Activated gamma-delta T cell treated with anti-CD3 and anti-CD28 coated beads, Interleukin-2, amount 50 U/mL, for 16 hours (primary cell): ENCODE results near the gene ELP1.
"Not testable (repeated sequence)": the region's sequence is repeated elsewhere in the genome, so short reads cannot be mapped to it uniquely, and the experiment has no call there.

Experiments
- DNase-seq: peaks from one replicate; pipeline ENCODE4 v3.0.0-alpha.2; 2020; ENCODE audit warnings: low read depth

The ELP1 gene

DNA sequence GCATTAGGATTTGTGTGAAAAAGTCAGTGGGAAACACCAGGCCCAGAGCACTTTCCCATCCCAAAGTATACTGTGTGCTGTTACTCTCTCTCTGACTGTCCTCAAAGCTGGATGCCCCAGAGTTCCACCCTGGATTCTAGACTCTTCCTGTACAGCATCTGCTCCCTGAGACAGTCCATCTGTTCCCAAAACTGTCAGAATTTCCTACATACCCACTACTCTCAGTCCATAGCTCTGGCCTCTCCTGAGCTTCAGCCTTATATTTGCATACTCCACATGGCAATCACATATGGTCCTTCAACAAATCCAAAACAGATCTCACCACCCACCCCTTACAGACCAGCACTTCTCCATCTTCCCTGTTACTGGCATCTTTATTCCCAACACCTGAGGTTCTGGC is 9.5 kb downstream of the ELP1 start:
- DNase-seq: no peak

GRCh38 chr9:108921200-108921599 is 12.7 kb downstream of the ELP1 start:
- no peak for DNase-seq

- DNase-seq: not testable (repeated sequence)
Observed at GRCh38 chr9:108920401-108920800, 13.5 kb downstream of the ELP1 start.

GRCh38 chr9:108919517-108919916 is 14.4 kb downstream of the ELP1 start:
- no peak for DNase-seq

DNA sequence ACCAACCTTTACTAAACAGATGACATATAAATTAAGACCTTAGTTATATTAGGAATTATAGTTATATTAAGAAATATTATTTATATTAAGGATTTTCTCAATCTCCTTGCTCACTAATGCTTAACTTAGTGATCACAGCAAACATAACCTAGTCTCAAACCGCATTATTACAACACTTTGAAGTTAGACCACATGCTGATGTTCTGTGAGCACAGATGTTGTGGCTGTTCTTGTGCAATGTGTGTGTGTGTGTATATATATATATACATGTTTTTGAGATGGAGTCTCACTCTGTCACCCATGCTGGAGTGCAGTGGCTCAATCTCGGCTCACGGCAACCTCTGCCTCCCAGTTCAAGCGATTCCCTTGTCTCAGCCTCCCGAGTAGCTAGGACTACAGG is 20.5 kb downstream of the ELP1 start:
- no peak for DNase-seq

DNA sequence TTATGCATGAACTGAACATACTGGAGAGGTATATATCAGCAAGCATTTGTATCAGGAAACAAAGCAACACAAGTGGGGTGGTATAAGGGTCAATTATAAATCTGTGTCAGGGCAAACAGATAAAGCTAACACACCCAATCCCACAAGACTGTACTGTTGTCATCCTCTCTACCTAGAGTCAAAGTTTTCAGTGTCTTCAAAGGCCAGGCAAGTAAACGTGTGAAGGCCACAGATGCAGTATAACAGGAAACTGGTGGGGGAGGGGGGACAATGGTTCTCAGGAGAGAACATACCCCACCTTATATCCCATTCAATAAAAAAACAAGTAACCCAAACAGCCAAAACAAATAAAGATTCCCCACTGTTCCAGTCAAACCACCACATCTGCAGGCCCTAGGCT is 22.1 kb downstream of the ELP1 start:
- DNase-seq: no peak

GRCh38 chr9:108910914-108911313 is 23.0 kb downstream of the ELP1 start:
- no peak for DNase-seq

- no peak for DNase-seq
Observed at GRCh38 chr9:108910402-108910801, 23.5 kb downstream of the ELP1 start.

GRCh38 chr9:108905494-108905893 is 28.4 kb downstream of the ELP1 start:
- DNase-seq: no peak

- no peak for DNase-seq
Observed at GRCh38 chr9:108904161-108904560, 29.8 kb downstream of the ELP1 start.

- no peak for DNase-seq
Observed at GRCh38 chr9:108903420-108904103, 30.4 kb downstream of the ELP1 start.

GRCh38 chr9:108900176-108900575 is 33.7 kb downstream of the ELP1 start:
- no peak for DNase-seq

DNA sequence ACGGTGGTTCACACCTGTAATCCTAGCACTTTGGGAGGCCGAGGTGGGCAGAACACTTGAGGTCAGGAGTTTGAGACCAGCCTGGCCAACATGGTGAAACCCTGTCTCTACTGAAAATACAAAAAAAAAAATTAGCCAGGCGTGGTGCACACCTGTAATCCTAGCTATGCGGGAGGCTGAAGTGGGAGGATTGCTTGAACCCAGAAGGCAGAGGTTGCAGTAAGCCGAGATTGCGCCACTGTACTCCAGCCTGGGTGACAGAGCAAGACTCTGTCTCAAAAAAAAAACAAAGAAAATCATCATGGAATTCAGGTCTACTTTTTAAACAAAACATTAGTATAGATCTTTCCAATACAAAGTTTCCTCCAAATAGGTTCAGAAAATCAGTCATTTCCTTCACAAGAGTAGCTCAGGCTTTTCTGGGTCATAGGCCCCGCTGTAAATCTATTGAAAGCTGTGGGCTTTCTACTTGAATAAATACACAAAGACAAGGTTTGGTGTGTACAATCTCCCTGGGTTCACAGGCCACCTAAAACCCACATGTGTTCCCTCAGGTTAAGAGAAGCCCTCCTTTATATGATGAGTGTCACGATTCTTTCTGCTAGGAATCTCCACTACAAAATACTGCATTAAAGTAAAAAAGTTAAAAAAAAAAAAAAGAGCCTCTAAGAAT is 34.8 kb downstream of the ELP1 start:
- DNase-seq: not testable (repeated sequence)

DNA sequence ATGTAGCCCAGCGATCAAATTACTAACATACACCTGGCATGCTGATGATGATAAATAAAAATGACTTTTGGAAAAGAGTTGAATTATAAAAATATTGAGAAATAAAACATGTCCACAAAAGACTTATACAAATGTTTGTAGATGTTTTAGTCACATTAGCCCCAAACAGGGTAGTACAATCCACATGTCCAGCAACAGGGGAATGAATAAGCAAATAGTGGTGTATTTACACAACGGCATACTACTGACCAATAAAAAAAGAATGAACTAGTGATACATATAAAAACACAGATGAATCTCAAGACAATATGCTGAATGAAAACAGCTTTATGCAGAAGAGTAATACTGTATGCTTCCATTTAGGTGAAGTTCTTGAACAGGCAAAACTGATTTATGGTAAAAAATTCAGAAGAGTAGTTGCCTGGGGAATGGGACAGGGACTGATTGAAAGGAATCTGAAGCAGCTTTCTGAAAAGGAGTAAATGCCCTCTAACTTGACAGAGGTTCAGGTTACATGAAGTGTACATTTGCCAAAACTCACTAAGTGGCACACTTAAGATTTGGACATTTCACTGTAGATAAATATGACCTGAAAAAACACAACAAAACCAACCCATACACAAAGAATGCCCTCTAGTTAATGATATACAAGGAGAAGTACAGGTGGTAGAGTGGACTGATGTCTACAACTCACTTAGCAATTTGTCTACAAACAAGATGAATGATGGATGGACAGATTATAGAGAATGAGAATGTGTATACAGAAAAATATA is 36.4 kb downstream of the ELP1 start:
- no peak for DNase-seq

DNA sequence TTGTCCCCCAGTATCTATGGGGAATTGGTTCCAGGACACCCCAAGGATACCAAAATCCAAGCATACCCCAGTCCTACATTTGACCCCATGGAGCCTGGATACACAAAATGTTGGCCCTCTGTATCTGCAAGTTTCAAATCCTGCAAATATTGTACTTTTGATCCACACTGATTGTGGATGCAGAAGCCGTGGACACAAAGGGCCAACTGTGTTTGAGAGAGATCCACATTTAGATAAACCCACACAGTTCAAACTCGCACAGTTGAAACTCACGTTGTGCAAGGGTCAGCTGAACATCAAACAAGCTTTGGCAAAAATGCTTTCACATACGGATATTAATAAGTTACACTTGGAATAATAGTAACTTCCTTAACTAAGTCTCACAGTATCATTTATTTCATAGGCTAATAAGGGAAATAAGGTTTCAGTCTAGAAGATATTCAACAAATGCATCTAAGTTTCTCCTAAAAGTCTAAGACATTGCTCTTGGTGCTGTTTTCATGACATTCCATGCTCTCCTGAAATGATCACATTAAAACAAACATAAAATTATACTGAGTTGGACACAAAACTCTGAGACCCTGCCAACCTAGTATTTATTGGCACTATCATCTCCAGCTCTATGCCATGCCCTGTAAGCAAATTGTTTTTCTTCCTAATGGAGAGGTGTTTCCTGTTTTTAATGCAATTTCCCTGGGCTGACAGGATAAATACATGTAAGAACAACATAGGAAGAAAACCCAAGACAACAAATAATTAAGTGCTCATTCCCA is 39.5 kb downstream of the ELP1 start:
- no peak for DNase-seq

DNA sequence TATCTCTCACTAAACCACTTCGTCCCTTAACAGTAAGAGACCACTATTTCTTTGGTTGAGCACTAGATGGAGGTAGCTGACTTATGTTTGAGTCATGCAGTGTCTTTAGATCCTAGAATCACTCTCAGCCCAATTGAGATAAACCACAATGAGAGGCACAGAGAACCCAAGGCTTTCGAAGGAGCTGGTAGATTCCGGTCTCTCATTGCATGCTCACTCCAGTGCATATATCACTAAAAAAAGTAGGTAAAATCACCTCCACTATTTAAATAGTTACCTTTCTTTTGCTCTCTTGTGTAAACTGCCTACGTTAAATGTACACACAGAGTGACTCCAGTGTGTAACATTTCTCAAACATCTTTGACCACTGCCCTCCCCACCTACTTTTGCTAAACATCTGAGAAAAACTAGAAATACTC is 44.3 kb downstream of the ELP1 start:
- DNase-seq: no peak

- DNase-seq: not testable (repeated sequence)
Observed at GRCh38 chr9:108886594-108887271, 47.2 kb downstream of the ELP1 start.

DNA sequence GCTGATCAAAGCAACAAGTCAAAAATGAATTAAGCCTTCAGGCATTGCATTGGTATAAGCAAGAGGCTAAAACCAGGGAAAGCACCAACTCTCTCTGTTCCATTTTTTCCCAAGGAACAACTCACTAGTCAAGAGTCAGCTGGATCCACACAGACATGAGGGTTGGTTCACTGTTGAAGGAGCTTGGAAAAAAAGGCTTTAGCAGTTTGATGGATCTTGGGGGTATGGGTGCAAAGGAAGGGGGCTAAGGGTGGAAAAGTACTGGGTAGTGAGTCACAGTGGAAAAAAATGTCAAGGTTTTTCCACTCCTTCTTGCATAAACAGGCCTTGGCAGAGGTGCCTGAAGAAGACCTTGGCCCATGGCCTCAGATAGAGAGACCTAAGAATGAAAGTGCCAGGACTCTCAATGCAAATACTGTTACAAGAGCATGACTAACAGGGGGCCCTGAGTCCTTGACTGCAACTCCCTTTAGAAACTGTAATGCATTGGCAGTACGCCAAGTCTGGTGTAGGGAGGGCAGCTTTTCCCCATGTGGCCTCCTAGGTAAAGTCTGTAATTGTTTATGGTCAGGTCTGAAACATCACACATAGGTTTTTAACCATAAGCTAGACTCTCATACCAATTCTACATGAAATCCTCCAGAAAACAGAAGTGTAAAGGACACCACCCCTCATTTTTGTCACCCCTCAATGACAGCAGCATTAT is 48.1 kb downstream of the ELP1 start:
- DNase-seq: no peak

DNA sequence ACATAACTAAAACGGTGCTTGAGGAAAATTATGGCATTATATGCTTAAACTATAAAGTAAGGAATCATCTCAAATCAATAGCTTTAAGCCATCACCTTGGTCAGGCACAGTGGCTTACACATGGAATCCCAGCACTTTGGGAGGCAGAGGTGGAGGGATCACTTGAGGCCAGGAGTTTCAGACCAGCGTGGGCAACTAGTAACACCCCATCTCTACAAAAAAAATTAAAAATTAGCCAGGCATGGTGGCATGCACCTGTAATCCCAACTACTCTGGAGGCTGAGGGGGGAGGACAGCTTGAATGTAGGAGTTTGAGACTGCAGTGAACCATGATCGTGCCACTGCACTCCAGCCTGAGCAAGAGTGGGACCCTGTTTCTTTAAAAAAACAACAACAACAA is 49.2 kb downstream of the ELP1 start:
- DNase-seq: no peak

DNA sequence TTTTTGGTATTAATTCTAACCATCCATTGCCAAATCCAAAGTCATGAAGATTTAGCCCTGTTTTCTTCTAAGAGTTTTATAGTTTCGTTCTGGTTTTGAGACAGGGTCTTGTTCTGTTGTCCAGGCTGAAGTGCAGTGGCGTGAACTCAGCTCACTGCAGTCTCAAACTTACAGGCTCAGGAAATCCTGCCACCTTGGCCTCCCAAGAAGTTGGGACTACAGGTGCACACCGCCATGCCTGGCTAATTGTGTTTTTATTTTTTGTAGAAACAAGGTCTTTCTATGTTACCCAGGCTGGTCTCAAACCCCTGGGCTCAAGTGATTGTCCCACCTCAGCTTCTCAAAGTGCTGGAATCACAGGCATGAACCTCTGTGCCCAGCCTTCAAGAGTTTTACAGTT is 50.8 kb downstream of the ELP1 start:
- no peak for DNase-seq
